HUDEP-2 (cell line): Measurements from ENCODE around the gene SUPT7L.

Experiments used
- DNase-seq, 76 experiments: peaks; one replicate each; lab custom pipeline; 2025; ENCODE audit not compliant: unreplicated experiment in 76 of 76; lab: John Stamatoyannopoulos, UW

The SUPT7L gene, protein sequence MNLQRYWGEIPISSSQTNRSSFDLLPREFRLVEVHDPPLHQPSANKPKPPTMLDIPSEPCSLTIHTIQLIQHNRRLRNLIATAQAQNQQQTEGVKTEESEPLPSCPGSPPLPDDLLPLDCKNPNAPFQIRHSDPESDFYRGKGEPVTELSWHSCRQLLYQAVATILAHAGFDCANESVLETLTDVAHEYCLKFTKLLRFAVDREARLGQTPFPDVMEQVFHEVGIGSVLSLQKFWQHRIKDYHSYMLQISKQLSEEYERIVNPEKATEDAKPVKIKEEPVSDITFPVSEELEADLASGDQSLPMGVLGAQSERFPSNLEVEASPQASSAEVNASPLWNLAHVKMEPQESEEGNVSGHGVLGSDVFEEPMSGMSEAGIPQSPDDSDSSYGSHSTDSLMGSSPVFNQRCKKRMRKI

DNA sequence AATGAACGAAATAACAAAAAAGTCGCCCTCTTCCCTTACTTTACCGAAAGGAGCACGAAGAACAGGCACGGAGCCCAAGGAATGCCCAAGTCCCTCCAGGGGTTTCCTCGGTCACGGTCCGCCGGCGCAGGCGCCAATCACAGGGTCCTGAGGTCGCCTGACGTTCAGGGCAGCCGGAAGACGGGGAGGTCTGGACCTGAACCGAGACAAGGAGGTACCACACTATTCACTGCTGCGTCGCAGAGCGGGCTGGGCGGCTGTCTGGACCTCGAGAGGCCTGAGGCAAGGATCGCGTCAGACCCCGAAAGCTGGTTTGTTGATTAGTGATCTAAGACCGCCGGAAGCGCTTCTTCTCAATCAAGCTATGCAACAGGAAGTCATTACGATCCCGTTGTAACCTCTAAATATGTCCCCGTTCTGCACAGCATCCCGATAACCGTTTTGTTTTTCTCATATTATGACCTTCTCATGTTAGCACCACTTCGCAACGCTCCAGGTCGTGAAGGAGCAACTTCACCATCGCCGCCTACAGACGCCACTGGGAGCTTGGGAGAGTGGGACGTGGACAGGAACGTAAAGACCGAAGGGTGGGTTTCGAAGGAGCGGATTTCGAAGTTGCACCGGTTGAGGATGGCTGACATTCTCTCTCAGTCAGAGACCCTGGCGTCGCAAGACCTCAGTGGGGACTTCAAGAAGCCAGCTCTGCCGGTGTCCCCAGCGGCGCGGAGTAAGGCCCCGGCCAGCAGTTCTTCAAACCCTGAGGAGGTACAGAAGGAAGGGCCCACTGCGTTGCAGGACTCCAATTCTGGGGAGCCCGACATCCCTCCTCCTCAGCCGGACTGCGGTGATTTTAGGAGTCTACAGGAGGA lies at the start of gene SUPT7L, which contains the start of gene SLC4A1AP:
TSS of gene SUPT7L (minus strand) at position 330 of the 869 bp plus-strand sequence. CDS start 1,422 bp downstream, outside the sequence.
TSS of gene SLC4A1AP (plus strand) at position 605 of the 869 bp plus-strand sequence. CDS start at position 631, 26 bp downstream.
- DNase-seq, result peak in 75 of 76 experiments; percentile 8 to 91 (median 64)

DNA sequence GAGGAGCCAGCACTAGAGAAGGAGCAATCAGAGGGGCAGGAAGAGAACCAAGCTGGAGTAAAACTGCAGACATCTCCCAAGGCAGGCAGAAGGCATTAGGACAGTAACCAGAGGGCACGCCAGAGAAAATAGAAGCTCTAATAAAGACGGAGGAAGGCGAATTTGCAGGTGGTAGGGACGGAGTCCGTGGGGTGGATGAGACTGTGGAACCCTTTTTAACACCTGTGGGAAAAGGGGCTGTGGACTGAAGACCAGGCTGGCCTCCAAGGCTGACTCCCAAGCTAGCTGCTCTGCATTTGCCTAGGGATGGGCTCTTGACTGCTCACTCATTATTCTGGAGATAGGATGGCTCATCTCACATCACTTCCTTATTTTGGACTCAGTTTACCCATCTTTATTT lies 49.8 kb upstream of the SUPT7L start:
- no peak for DNase-seq

DNA sequence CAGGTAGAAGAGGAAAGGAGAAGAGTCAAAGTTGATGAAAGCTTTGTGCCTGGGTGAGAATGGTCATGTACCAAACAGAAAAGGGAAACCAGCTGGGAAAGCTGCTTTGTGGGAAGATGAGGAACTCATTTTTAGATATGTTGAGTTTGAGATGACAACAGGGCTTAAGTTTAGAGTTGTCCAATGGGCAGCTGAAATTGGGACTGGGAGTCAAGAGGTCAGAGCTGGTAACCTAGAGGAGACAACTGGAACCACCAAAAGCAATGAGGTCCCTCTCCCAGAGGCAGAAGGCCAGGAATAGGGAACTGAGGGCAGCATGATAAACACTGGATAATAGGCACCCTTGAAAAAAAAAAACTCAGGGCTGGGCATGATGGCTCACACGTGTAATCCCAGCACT lies 49.1 kb upstream of the SUPT7L start:
- DNase-seq, result no peak

DNA sequence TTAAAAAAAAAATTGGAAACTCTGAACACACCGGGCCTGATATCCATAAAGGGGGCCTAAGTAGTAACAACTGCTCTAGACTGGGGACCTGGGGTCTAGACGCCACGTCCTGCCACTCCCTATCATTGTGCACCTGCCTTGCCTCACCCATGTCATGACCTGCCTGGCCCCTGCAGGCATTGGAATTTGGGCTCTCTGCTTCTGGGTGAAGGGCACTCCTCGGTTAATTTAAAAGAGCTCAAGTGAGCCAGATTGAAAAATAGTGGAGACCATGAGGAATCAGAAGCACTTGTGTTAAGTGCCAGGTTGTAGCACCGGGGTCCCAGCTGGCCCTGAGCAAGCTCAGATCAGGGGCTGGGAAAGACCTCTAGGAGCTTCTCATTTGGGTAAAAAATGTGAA lies 48.4 kb upstream of the SUPT7L start:
- no peak for DNase-seq

DNA sequence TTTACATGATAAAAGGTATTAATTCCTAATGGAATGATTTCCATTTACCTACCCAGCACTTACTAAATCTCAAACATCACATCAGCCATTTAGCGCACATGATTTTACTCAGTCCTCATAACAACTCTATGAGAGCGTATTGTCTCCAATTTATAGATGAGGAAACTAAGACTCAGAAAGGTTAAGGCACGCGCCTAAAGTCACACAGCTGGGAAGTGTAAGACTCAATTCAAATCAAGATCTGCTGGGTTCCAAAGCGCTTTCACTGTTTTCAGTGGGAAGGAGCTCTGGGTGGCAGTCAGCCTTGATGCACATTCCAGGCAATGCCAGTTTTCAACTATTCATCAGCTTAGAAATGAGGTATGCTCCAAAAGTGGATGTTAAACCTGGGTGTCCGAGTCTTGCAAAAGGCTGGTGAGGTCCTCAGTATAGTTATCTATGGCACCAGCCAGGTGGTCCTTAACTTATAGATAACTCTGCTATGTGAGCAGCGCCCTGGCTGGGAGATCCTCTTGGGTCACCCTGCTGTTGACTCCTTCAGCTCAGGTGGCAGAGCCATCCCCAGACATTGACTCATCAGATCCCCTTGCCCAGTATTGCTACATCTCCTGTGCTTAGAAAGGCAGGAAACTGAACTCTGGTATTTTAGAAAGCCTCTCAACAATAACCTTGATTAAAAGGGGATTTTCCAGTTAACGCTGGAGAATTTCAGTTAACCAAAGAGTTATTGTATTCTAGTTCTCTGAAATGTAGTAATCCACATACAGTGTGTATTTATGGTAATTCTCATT lies 47.4 kb upstream of the SUPT7L start:
- DNase-seq, result no peak

DNA sequence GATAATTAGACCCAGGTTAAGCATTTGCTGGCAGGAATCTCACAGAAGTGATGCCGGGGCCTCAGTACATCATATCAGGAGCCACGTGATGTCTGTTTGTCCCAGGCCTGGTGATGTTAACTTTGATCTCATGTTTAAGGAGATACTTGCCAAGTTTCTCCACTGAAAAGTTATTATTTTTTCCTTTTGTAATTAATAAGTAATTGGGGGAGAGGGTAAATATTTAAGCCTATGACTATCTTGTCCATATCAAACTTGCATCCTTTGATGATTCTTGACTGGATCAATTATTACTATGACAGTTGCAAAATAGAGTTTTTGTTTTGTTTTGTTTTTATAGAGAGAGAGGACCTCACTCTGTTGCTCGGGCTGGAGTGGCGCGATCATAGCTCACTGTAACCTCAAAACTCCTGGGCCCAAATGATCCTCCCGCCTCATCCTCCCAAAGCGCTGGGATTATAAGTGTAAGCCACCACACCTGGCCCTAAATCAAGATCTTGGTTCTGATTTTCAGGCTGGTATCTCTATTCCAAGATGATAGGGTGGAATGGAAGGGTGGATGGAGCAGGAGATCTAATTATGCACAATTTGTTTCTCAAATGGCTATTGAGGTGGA lies 46.7 kb upstream of the SUPT7L start:
- DNase-seq, result no peak

DNA sequence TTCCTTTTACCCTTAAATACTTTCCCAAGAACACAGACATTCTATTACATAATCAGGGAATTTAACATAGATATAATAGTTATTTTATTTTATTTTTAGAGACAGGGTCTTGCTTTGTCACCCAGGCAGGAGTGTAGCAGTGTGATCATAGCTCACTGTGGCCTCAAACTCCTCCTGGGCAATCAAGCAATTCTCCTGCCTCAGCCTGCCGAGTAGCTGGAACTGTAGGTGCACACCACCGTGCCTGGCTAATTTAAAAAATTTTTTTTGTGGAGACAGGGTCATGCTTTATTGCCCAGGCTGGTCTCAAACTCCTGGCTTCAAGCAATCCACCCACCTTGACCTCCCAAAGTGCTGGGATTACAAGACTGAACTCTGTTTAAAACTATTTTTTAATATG lies 45.9 kb upstream of the SUPT7L start:
- no peak for DNase-seq

DNA sequence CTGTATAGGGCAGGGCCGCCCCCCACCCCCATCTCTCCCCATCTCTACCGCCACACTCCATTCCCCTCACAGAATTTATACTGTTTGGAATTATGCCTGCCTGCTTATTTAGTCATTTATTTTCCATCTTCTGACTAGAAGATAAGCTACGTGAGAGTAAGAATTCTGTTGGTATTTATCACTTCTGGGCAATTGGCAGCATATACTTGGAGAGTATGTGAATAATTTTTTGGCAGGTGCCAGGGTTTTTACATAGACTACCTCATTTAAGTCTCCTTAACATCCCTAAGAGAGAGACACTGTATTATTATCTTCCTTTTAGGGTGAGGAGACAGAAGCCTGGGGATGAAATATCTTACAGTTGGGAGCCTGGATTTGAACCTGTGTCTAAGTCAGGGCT lies 45.3 kb upstream of the SUPT7L start:
- DNase-seq, result no peak

DNA sequence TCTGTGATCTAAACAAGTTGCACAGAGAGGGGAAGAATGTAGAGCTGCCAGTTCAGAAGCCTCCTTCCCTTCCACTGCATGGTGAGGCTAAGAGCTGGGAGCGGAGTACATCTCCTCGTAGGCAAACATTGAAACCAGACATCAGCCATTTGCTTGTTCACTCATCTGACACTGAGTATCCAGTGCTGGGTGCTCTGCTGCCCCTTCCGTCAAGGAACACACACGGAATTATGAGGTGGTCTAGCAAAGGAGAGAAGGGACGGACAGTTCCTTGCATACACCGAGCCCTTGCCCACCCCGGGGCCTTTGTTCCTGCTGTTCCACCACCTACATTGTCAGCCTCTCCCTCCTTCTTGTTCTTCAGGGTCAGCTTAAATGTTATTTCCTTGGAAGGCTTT lies 44.8 kb upstream of the SUPT7L start:
- DNase-seq, result no peak

DNA sequence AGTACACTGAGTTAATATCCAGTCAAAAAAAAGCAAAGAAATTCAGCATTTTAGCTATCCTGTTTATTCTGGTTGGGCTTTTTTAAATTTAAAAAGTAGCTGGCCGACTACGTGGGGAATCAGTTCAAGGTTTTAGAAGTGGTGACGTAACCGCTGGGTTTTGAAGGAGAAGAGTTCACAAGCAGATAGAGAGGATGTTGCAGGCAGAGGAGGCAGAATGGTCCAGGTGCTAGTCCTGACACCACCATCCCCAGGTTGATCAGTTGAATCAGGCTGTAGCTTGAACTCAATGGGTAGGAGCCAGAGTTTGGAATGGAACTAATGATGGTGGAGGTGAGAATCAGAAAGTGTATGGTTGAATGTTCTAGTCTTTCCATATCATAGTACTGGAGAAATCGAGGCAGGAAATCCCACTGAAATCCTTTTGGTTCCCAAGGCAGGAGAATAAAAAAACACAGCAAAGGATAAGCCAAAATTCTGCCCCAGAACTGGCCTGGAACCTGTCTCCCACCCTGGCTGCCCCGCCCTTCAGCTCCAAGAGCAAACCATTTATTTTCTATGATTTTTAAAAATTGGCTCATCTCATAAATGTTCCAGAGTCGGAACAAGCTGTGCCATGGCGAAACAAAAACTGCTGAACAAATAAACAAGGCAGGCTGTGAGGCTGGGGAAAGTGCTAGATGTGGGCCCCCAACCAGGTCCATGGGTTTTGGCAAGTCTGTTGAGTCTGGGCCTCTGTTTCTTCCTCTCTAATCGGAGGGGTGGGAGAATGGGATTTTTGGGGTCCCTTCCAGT lies 44.2 kb upstream of the SUPT7L start:
- DNase-seq, result no peak

DNA sequence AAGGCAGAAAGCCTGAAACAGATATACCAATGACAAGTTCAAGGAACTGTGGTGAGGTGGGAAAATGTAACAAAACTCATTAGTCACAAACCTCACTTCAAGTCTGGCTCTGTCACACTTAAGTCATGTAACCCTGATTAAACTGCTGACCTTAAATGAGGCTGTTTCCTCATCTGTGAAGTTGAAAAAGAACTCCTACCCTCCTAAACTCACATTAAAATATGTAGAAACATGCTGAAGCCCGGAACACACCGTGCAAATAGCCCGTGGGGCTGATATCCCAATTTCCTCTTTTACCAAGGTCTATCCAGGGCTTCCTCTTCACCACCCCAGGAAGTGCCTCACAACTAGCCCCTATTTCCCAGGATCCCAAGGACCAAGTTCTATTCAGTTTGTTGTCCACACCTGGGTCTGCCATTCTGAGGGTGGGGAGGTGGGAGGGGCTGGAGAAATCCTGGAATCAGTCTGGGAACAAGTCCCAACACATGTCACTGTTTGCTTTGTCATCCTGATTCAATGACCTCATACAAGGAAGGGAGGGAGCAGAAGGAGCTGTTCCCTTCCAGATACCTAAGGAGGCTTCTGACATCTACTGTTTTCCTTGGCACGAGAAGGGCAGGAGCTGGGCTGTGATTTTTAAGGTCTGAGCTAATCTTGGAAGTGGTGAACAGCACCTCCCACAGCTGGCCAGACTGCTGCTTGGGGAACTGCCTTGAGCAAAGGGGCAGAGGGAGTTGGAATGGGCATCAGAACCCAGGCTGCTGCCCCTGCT lies 42.6 kb upstream of the SUPT7L start:
- no peak for DNase-seq

DNA sequence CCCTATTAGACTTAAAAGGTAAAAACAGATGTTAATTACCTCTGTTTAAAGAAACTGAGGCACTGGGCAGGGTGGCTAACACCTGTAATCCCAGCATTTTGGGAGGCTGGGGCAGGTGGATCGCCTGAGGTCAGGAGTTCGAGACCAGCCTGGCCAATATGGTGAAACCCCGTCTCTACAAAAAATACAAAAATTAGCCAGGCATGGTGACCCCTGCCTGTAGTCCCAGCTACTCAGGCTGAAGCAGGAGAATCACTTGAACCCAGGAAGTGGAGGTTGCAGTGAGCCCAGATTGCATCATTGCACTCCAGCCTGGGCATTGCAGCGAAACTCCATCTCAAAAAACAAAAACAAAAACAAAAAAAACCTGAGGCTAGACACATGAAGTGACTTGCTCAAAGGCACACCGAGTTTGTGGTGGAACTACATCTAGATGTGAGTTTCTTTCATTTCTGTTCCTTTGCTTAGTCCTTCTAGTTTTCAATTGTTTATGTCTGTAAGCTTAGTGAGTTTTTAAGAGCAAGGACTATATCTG lies 41.0 kb upstream of the SUPT7L start:
- DNase-seq, result no peak

DNA sequence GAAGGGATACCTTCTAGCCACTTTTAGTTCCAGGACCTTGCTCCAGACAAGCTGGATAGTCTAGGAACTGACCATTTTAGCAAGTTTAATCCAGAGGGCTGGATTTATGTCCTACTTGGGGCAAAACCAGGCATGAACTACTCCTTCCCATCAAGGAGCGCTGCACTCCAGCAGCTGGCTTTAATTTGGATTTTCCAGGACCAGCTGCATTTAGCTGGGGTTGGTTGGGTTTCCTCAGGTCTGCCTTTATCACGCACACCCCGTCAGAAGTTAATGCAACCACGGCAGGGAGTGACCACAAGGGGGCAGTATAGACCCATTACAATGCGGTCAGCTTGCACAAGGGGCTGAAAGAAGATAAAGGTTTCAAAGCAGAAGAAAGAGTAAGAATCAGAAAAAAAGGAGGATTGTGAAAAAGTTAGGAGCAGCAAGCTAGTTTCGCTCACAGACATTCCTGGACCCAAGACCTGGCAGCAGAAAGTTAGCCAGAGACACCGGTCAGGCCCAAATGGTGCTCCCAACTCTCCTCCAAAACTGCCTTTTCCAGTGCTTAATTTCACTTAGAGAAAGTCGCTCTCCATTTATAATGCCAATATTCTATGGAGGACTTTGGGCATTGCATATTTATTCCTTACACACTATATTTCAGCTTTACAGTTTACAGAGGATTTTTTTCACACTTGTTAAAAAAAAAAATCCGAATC lies 40.4 kb upstream of the SUPT7L start:
- DNase-seq, result peak in 70 of 76 experiments; percentile 9 to 88 (median 64)

DNA sequence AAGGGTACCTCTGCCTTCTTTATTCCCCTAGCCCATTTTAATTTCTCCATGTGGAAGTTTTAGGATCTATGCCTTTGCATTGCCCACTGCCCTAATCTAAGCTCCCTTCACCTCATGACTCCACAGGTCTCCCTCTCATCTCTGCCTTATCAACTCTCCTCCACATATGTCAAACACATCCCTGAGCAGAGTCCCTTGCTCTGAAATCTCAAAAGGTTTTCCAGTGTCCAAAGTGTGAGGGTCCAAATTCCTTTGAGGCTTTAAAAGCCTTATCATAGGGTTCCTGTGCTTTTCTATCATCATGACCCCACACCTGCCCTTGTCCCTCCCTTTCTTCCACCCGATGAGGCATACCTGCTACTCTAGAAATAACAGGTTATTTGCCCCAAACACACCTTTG lies 38.9 kb upstream of the SUPT7L start:
- no peak for DNase-seq

DNA sequence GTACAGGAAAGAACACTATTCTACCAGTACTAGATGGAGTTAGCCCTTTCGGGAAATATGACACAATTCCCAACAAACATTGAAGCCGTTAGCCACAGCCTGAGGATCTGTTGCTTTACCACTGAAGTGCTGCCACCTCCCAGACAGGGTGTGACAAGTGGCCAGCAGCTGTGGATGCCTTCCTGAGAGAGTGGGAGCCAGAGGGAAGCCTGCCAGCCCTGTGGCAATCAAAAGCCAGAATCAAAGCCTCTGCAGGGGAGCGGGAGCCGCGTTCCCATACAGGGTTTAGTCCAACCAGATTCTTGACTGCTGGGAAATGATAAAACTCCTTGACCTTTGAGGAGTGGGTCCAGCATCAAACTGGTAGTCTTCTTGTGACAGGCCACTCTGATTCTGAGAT lies 38.3 kb upstream of the SUPT7L start:
- no peak for DNase-seq

DNA sequence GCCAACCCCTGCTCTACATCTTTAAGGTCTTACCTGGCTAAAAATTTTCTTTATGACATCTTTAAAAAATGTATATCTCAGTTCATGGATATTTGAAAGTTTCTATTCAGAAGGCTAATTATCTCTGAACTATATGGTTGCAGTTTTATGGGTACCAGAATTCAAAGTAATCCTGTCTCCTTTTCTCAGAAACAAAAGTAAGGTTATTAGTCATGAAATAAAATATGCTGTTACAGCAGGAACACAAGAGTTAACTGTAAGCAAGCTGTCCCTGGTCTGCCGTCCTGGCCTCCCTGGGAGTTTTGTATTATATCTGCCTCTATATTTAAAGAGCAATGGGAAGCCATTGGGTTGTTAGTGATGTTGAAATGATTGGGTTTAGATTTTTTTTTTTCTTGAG lies 34.2 kb upstream of the SUPT7L start:
- DNase-seq, result no peak

DNA sequence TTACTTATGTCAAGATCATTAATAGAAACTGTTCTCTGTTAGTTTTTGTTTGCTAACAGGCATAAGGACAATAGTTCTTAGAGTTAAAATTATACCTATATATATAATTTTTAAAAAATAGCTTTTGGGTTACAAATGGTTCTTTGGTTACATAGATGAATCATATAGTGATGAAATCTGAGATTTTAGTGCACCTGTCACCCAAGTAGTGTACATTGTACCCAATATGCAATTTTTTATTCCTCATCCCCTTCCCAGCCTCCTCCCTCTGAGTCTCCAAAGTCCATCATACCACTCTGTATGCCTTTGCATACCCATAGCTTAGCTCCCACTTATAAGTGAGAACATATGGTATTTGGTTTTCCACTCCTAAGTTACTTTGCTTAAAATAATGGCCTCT lies 26.6 kb upstream of the SUPT7L start:
- no peak for DNase-seq

DNA sequence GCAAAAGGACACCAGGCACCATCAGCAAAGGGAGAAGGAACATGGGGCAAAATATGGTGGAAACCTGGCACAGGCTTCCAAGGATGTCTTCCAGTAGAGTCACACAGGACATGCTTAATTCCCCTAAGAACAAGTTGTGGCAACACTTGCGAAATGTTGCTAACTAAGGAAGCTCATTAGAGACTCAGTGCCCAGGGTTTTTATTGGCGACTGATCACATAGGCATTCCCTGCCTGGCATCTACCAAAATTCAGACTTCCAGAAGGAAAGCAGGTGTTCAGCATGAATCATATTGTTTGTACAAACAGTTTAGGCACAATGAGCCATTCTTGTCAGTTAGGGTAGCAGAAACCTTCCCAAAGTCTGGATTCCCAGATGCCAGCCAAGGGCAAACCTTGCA lies 26.0 kb upstream of the SUPT7L start:
- no peak for DNase-seq
